K562 (cell line): ENCODE measurements around the gene LCN1. TPM values are rescaled to one million over a fixed set of nuclear protein-coding genes. Genes with fewer than 3 reads are reported as not detected.

Experiments
- ATAC-seq: fragments of 200-7000 bp; cut with Tn5 transposase; 3 replicates; pipeline ENCODE4 v1.9.1; 2020; ENCODE audit warnings: moderate library complexity
- BruUV-seq: library from RNA; stranded (reverse); fragments of 400-500 nt; replicated peaks from 2 replicates; lab custom pipeline; 2021; lab: Mats Ljungman, UMichigan
- CTCF ChIA-PET: fragments of 300-600 bp; formaldehyde crosslinking; extraction: SDS; loops from one replicate; lab custom pipeline; 2021; ENCODE audit warnings: low intra/inter-chr PET ratio; lab: Yijun Ruan, JAX
- POLR2A ChIA-PET: fragments of 300-600, 350-650 bp; sonication (Branson Sonifier 250); formaldehyde crosslinking; extraction: SDS; loops from one replicate; lab custom pipeline; 2021; ENCODE audit warnings: antibody characterized with exemption, inconsistent platforms; lab: Yijun Ruan, JAX
- DNase-seq, 4 experiments: peaks; one replicate each; pipeline versions ENCODE4 v3.0.0 to v3.0.0-alpha.2; 2011 to 2018; ENCODE audit warnings: low spot score in 3 of 4, mixed read lengths in 3 of 4; ENCODE audit errors: extremely low read depth in 1 of 4
- FAIRE-seq: peaks from 2 replicates; lab custom pipeline; 2011; peaks lifted over from hg19 to GRCh38; lab: Jason Lieb, UNC
- H2AFZ ChIP-seq: 2 replicates; pipeline ENCODE4 v1.6.0; 2011; ENCODE audit warnings: low read depth, low read length, control low read depth, inconsistent platforms
- H3K27ac ChIP-seq: fragments of 200-600 bp; 3 replicates; pipeline ENCODE4 v1.8.0; 2011; ENCODE audit warnings: low read depth, mild to moderate bottlenecking, control low read depth, inconsistent platforms, low read length, moderate library complexity, mixed read lengths; ENCODE audit errors: extremely low read depth
- H3K27me3 ChIP-seq, 2 experiments: fragments of 300-600 bp in 1 of 2; 2 replicates in 1 of 2; 3 replicates in 1 of 2; pipeline versions ENCODE4 v1.6.0 to v1.8.0; 2011; ENCODE audit warnings: inconsistent platforms in 2 of 2, low read length in 2 of 2, mild to moderate bottlenecking in 1 of 2, mixed read lengths in 1 of 2, moderate library complexity in 1 of 2; ENCODE audit not compliant: control insufficient read depth in 2 of 2, insufficient read depth in 2 of 2
- H3K36me3 ChIP-seq: fragments of 300-600 bp; 3 replicates; pipeline ENCODE4 v1.8.0; 2011; ENCODE audit warnings: mild to moderate bottlenecking, low read length, inconsistent platforms; ENCODE audit not compliant: control insufficient read depth, insufficient read depth
- H3K4me1 ChIP-seq, 2 experiments: fragments of 200-600 bp in 1 of 2; replicated peaks in 1 of 2; 2 replicates in 1 of 2; 3 replicates in 1 of 2; pipeline versions ENCODE4 v1.5.1 to v1.8.0; 2011; ENCODE audit warnings: inconsistent platforms in 2 of 2, low read length in 2 of 2, mild to moderate bottlenecking in 1 of 2, mixed read lengths in 1 of 2, moderate library complexity in 1 of 2; ENCODE audit not compliant: control insufficient read depth in 2 of 2, insufficient read depth in 2 of 2
- H3K4me2 ChIP-seq: 2 replicates; pipeline ENCODE4 v1.6.1; 2011; ENCODE audit warnings: low read length, control low read depth, inconsistent platforms, mixed read lengths; ENCODE audit not compliant: insufficient read depth
- H3K4me3 ChIP-seq: fragments of 200-600 bp; sonication (generic), shearing (Covaris generic); 2 replicates; pipeline ENCODE4 v1.5.1; 2016; ENCODE audit warnings: control low read depth, inconsistent platforms
- H3K79me2 ChIP-seq: fragments of 200-600 bp; 3 replicates; pipeline ENCODE4 v1.8.0; 2011; ENCODE audit warnings: low read length, inconsistent platforms; ENCODE audit not compliant: control insufficient read depth, insufficient read depth
- H3K9ac ChIP-seq, 2 experiments: 2 replicates each; pipeline versions ENCODE4 v1.6.0 to v1.6.1; 2011; ENCODE audit warnings: low read depth in 2 of 2, low read length in 2 of 2, control low read depth in 1 of 2, inconsistent platforms in 1 of 2, mild to moderate bottlenecking in 1 of 2, mixed read lengths in 1 of 2; ENCODE audit not compliant: insufficient read depth in 1 of 2
- H3K9me1 ChIP-seq: one replicate; pipeline ENCODE4 v1.6.0; 2011; ENCODE audit warnings: inconsistent platforms, mild to moderate bottlenecking, low read length, moderate library complexity; ENCODE audit not compliant: control insufficient read depth, insufficient read depth
- H3K9me3 ChIP-seq: replicated peaks from 2 replicates; pipeline ENCODE4 v1.5.1; 2011; ENCODE audit warnings: low read depth, low read length, inconsistent platforms; ENCODE audit not compliant: control insufficient read depth, insufficient read depth
- H4K20me1 ChIP-seq: replicated peaks from 2 replicates; pipeline ENCODE4 v1.6.1; 2011; ENCODE audit warnings: low read length, inconsistent platforms, mixed read lengths; ENCODE audit not compliant: control insufficient read depth, insufficient read depth
- ARID3A ChIP-seq: IDR thresholded peaks from 2 replicates; pipeline ENCODE4 v1.6.1; 2012; ENCODE audit warnings: low read depth, low read length, improper control_type of control experiment, borderline replicate concordance
- CBX5 ChIP-seq: IDR thresholded peaks from 2 replicates; pipeline ENCODE4 v1.6.1; 2014; ENCODE audit warnings: low read depth, borderline replicate concordance
- CSDE1 ChIP-seq, 2 experiments: fragments of 450-650 bp; IDR thresholded peaks; 2 replicates each; pipeline ENCODE4 v1.6.1; 2016; ENCODE audit warnings: mild to moderate bottlenecking in 1 of 2
- FOSL1 ChIP-seq: fragments of 200-800 bp; sonication (Bioruptor generic); conservative IDR thresholded peaks from 2 replicates; pipeline ENCODE4 v1.6.1; 2016; ENCODE audit warnings: missing genetic modification characterization, missing compliant biosample characterization
- GTF2E2 ChIP-seq: fragments of 200-800 bp; sonication (Bioruptor generic); IDR thresholded peaks from 2 replicates; pipeline ENCODE4 v1.6.1; 2016; ENCODE audit warnings: missing genetic modification characterization, missing compliant biosample characterization
- HOMEZ ChIP-seq: fragments of 250-450 bp; sonication (Bioruptor Pico); IDR thresholded peaks from 2 replicates; pipeline ENCODE4 v1.4.0; 2020; ENCODE audit warnings: mild to moderate bottlenecking, moderate library complexity
- HSF4 ChIP-seq: fragments of 250-450 bp; sonication (Bioruptor Pico); IDR thresholded peaks from 2 replicates; pipeline ENCODE4 v2.1.2; 2022; ENCODE audit warnings: mild to moderate bottlenecking, moderate library complexity, borderline replicate concordance
- KAT2B ChIP-seq: IDR thresholded peaks from one replicate; pipeline ENCODE4 v1.6.1; 2012; ENCODE audit warnings: low read depth, mild to moderate bottlenecking, control low read depth, inconsistent platforms, low read length, moderate library complexity
- MEIS2 ChIP-seq: fragments of 450-650 bp; IDR thresholded peaks from 2 replicates; pipeline ENCODE4 v1.6.1; 2014; ENCODE audit warnings: mild to moderate bottlenecking; ENCODE audit not compliant: partially characterized antibody
- PKNOX1 ChIP-seq: fragments of 450-650 bp; IDR thresholded peaks from 2 replicates; pipeline ENCODE4 v1.6.1; 2016
- RAD51 ChIP-seq: fragments of 450-650 bp; IDR thresholded peaks from 2 replicates; pipeline ENCODE4 v1.7.1; 2016; ENCODE audit warnings: low read depth, mild to moderate bottlenecking, borderline replicate concordance
- RFX1 ChIP-seq: fragments of 450-650 bp; IDR thresholded peaks from 2 replicates; pipeline ENCODE4 v1.6.1; 2016; ENCODE audit warnings: mild to moderate bottlenecking, moderate library complexity
- SMAD1 ChIP-seq: fragments of 150-350 bp; IDR thresholded peaks from 2 replicates; pipeline ENCODE4 v1.6.1; 2014; ENCODE audit warnings: low read length, low read depth; ENCODE audit not compliant: partially characterized antibody
- SMAD3 ChIP-seq: fragments of 450-650 bp; formaldehyde crosslinking; conservative IDR thresholded peaks from 2 replicates; pipeline ENCODE4 v1.4.0; 2020; ENCODE audit warnings: mild to moderate bottlenecking
- ZBTB9 ChIP-seq: fragments of 450-650 bp; formaldehyde crosslinking; IDR thresholded peaks from 2 replicates; pipeline ENCODE4 v1.4.0; 2020; ENCODE audit warnings: mild to moderate bottlenecking, moderate library complexity
- ZNF3 ChIP-seq: fragments of 250-450 bp; sonication (Bioruptor Pico); IDR thresholded peaks from 2 replicates; pipeline ENCODE4 v1.5.0; 2021; ENCODE audit warnings: mild to moderate bottlenecking, moderate library complexity
- whole genome bisulfite sequencing: fragments of 100-300 bp; shearing (Covaris generic); methylation state at CpG from one replicate; pipeline ENCODE4 v1.1.6; 2016; ENCODE audit warnings: low coverage, mixed read lengths; ENCODE audit not compliant: insufficient coverage; ENCODE audit errors: missing lambda C conversion rate; 5-methylcytosine and 5-hydroxymethylcytosine counted together
- in situ Hi-C: fragments of 300-500 bp; cut with MboI; formaldehyde crosslinking; loops from 4 replicates; pipeline ENCODE4 v1.15.0; 2018; ENCODE audit warnings: inconsistent platforms, mixed read lengths
- intact Hi-C: fragments of 100-400 bp; cut with micrococcal nuclease; formaldehyde crosslinking; loops from 2 replicates; pipeline ENCODE4 v1.14.2; 2022
- polyA plus RNA-seq, 8 experiments: library from polyadenylated mRNA; depleted of rRNA in 4 of 8; stranded (reverse) in 5 of 8; unstranded in 3 of 8; fragments of >200 nt; fragmentation: Nextera tagmentation in 2 of 8; fragmentation: Illumina TruSeq in 1 of 8; extraction: Ambion mirVana in 2 of 8; extraction: Trizol in 1 of 8; gene quantifications; 2 replicates each; pipeline versions ENCODE4 v1.2.1 to v1.2.3, GENCODE V29; 2011 to 2014; ENCODE audit warnings: inconsistent platforms in 1 of 8, missing spikeins in 1 of 8
- total RNA-seq, 7 experiments: library from RNA; depleted of rRNA in 6 of 7; stranded (reverse); fragments of >200 nt in 6 of 7; fragmentation: Illumina TruSeq in 2 of 7; extraction: Trizol in 2 of 7; gene quantifications; 2 replicates each; pipeline versions ENCODE4 v1.2.1 to v1.2.3, GENCODE V29; 2011 to 2021; ENCODE audit warnings: low replicate concordance in 1 of 7
- TF ChIP-seq, protein P1 (sequence below): sonication (generic); formaldehyde crosslinking; IDR thresholded peaks from 2 replicates; pipeline ENCODE4 v1.8.0; 2022; ENCODE audit warnings: mild to moderate bottlenecking, missing genetic modification reagents

The LCN1 gene
- total and polyA plus RNA-seq, 9 of the 15 experiments (the other 6 are each of a cell fraction or from before 2014, with no cell fraction given): not detected

DNA sequence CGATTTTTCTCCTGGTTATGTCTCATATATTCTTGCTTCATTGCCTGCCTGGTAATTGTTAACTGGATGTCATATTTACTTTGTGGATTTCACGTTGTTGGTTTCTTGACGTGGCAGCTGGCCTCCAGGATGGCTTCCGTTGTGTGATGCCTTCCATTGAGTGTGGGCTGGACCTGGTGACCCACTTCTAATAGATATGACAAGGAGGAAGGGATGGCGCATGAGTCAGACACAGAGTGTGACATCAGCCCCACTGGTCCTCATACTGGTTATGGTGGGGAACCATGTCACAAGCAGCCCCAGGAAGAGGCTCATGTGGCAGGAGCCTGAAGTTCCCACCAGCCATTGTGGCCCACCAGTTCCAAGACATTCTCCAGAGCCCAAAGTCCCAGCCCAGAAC, 34.0 kb downstream of the LCN1 start:
- no peak for FAIRE-seq
- TF ChIP-seq, protein P1, sequence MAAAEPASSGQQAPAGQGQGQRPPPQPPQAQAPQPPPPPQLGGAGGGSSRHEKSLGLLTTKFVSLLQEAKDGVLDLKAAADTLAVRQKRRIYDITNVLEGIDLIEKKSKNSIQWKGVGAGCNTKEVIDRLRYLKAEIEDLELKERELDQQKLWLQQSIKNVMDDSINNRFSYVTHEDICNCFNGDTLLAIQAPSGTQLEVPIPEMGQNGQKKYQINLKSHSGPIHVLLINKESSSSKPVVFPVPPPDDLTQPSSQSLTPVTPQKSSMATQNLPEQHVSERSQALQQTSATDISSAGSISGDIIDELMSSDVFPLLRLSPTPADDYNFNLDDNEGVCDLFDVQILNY (CRISPR knock-in tag): no peak
- TF ChIP-seq RFX1 (no peak), CBX5 (no peak), SMAD3 (CRISPR knock-in tag) (no peak), ZBTB9 (CRISPR knock-in tag) (no peak), ZNF3 (CRISPR knock-in tag) (no peak), CSDE1 (IDR thresholded peaks at IDR 0.05) (no peak), KAT2B (no peak), HOMEZ (CRISPR knock-in tag) (no peak), PKNOX1 (no peak), ARID3A (no peak), RAD51 (no peak), MEIS2 (no peak), SMAD1 (no peak), HSF4 (CRISPR knock-in tag) (no peak), FOSL1 (peak; percentile 75), GTF2E2 (tag) (no peak)

More for the DNA sequence above, 34.0 kb downstream of the LCN1 start:
- peaks cover 20 to 49% of the 10 kb centered on the region in 2 experiments; a peak in 4 of 5 replicates for H3K27me3 ChIP-seq
- H3K9me3 ChIP-seq: no peaks in the 10 kb centered on the region
- DNase-seq: peak in 2 of 4 experiments; percentile 28 to 38
- no TSS peak for BruUV-seq
- H3K9ac ChIP-seq: no peak overlapping the region
- ChIA-PET POLR2A (interaction anchor here (0.6 kb wide), 1 partner anchor 15 kb away, joined by 3 read pairs; no protein-coding TSS in a partner anchor), CTCF (no interaction called here)
- intact Hi-C loops (no loop called here), in situ Hi-C loops (no loop called here)
- H3K36me3 ChIP-seq: no peaks in the 10 kb centered on the region
- H3K4me1 ChIP-seq: peaks cover 5 to 19% of the 10 kb centered on the region in 2 experiments; a peak in 3 of 5 replicates
- H4K20me1 ChIP-seq: 0 out of 2 replicates have a peak, but pooled peaks cover 3% of the 10 kb centered on the region
- no peak overlapping the region for H3K4me2 ChIP-seq
- no peaks in the 10 kb centered on the region for H3K79me2 ChIP-seq
- H3K27ac ChIP-seq: no peak overlapping the region
- H3K4me3 ChIP-seq: no peak overlapping the region
- WGBS: 6% methylated on average over 5 of the region's 5 CpGs
- H2AFZ ChIP-seq: no peak overlapping the region; the same call in 1 of the 2 replicates
- no peaks in the 10 kb centered on the region for H3K9me1 ChIP-seq
- ATAC-seq: peak; percentile 46; the same call in 2 of the 3 replicates
